ENCODE data around the gene PIEZO2.
"Not testable (repeated sequence)": the region's sequence is repeated elsewhere in the genome, so short reads cannot be mapped to it uniquely, and the experiment has no call there.

PIEZO2 gene

DNA sequence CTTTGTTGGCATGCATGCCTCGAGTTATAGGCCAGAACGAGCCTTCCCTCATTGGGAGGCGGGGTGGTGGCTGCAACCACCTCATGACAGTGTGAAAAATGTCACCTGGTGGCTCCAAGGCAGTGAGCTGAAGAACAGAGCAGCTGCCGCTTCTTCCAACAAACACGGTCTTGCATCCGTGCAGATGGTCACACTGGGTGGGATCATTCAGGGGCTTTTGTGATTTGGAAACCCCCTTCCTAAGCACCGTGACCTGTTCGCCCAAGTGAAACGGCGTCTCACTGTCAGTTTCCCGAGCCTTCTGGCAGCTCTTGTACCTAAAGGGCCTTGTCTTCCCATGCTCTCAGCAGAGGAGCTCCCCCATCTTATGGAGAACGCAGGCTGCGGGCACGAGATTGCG, 463.9 kb downstream of the PIEZO2 start:
- no peak for DNase-seq (ENCODE audit: low read depth in 2 of 2)

DNA sequence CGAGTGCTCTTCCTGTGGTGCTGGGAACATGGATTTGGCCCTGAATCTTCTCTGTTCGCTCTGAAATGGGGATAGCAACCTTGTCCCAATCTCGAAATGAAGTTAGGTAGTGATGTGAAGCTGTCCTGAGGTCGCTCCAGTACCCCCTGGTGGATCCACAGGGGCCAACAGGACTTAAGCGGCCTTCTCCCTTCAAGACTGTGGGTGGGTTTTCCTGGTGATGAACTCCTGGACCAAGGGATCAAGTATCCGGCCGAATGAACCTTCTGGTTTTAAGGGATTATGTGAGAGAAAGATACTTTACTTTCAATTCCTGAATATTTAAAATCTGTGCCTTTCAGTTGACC, 467.0 kb downstream of the PIEZO2 start:
- DNase-seq (ENCODE audit: low read depth in 2 of 2), result no peak

- no peak for DNase-seq (ENCODE audit: low read depth in 2 of 2)
These were observed 467.6 kb downstream of the PIEZO2 start for GRCh38 chr18:10681581-10682367.

- no peak for DNase-seq (ENCODE audit: low read depth in 2 of 2)
These were observed 469.1 kb downstream of the PIEZO2 start for GRCh38 chr18:10680271-10680596.

DNA sequence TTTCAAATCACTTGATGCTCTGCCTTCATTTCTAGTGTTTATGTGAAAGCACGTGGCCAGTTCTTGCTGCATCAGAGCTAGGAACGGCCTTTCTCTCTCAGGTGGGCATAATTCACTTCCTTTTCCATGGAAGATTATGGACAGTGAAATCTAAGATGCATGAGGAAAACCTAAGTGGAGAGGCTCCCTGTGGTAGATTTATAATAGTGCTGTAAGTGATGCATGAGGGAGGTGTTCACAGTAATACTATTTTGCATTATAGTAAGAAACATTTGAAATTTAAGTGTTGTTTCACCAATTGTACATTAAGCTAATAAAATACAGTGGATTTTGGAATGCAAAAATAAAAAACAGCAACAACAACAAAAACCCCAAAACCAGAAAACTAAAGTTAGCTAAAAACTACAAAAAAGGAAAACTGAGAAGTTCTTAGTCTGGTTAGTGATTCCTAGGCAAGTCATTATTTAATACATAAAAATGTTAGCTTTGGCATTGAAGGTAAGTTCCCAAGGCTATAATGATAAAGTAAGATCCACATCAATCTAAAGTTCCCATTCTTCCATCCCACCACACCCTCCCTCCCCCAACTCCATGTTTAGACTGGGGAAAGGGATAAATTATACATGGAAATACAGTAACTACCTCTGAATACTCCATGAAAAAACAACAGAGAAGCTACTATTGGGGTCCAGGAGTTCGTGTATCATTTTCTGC, 469.7 kb downstream of the PIEZO2 start:
- DNase-seq (ENCODE audit: low read depth in 2 of 2), result no peak

DNA sequence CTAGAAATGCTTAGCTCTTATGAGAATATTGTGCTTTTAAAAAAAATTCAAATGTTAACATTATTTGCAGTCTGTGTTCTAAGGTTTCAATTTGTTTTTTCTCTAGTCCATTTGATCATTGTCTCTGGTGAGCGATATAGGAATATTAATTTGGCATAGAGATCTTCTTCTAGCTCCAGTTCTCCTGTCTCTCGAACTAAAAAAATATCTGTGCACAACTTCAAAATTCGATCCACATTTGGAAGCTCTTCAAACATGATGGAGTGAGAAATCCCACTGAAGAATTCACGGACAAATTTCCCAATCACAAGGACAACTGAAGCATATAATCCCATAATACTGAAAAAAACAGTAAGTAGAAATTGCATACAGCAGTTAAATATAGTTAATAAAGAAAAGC, 477.9 kb downstream of the PIEZO2 start:
- DNase-seq (ENCODE audit: low read depth in 2 of 2), result no peak

DNA sequence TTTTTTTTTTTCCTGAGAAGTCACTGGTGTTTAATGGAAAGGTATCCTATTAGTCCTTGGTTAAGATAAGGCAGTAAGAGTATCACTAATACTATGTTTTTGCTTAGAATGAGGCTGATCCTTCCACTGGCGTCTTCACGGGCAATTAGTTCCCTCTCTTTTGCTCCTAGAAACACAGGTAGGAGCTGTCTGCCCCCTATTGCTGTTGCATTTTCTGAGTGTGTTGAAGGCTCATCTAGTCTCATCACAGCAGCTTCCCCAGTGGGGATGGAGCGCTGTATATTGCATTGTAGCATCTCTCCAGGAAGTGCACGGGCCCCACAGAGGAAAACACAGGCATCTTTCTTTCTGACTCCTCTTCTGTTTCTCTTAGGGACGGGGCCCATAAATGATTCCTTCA, 478.5 kb downstream of the PIEZO2 start:
- no peak for DNase-seq (ENCODE audit: low read depth in 2 of 2)

DNA sequence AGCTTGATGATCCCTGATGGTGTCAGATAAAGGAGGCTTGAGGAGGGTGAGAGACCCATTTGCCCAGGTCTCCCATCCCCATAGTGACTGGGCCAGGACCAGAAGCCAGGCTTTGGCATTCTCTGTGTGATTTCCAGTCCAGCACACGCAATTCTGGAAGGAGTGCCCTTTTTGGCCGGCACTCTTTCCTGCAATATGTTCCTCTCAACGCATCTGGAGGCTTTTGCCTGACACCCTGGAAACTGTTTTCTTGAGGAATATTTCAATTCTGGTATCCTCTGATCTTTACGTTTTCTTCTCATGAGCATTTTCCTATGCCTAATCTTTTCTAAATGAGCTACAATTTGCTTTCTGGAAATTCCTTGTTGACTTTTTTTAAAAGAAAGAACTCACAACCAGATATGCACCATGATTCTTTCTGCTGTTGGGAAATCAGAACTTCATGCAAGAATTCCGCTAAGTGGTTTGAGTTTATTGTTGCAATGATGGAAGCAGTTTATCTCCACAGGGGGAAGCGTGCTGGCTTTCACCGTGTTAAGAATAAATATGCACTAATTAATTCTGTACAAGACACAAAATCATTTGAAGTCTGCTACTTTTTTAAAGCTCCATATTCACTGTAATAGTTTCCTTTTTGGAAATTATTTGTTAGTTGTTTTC, 479.8 kb downstream of the PIEZO2 start:
- no peak for DNase-seq (ENCODE audit: low read depth in 2 of 2)

DNA sequence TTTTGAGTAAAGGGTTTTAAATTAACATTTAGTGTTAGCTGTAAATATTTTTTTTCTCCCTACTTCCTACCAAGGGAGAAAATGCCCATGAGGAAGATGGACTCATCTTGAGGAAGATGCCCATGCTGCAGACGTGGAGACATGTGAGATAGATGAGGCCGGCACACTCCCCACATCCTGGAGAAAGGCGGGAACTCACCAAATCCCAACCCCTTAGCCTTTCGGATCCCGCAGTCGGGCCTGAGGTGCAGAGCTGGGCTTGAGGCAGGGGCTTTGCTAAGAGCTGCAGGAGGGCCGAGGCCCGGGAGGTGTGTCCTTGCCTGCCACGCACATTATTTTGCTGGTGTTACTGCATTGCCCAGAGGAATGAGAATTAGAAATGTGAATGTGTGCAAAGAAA, 485.6 kb downstream of the PIEZO2 start:
- DNase-seq (ENCODE audit: low read depth in 2 of 2), result no peak

DNA sequence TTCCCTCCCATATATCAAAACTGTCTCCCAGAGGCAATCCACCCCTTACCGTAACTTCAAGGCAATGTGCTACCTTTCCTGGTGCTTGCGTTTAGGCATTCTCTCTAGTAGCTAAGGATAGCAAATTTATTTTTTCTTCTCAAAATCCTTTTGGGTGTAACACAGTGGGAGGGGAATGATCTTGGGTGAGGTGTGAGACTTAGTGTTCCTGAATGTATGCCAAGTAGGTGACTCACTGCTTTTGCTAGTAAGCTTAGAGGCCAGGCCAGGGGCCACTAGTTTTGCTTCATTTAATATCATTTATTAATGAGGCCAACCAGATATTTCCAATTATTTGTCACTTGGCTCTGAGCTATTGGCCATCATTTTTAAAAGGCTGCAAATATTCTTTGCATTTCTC, 488.1 kb downstream of the PIEZO2 start:
- DNase-seq (ENCODE audit: low read depth in 2 of 2), result no peak

DNA sequence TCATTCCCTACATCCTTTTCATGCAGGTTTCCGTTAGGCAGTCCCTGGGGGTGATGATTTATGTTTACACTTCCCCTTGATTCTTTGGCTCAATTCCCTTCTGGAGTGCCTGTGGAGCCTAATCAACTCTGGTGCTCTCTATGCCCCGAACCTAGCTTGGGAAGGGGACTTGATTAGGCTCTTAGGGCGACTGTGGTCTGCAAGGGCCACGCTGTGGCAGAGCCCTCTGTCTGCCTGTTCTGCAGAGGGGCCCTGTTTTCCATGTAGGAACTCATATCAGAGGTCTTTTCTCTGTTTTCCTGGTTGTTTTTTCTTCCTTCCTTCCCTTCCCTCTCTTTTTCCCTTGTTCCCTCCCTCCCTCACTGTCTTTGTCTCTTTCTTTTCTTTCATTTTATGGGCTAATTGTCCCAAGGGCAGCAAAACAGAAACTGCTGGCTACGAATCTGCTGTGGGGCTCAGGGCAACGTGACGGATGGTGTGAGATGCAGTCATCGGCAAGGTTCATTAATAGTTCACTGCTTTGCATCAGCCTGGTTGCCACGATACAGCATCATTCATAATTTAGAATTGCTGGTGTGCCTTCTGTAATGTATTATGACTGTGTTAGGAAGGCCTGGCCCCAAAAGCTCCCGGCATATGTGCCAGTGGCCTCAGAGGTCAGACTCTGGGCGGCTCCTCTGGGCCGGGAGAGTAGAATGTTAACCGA, 489.0 kb downstream of the PIEZO2 start:
- no peak for DNase-seq (ENCODE audit: low read depth in 2 of 2)

DNA sequence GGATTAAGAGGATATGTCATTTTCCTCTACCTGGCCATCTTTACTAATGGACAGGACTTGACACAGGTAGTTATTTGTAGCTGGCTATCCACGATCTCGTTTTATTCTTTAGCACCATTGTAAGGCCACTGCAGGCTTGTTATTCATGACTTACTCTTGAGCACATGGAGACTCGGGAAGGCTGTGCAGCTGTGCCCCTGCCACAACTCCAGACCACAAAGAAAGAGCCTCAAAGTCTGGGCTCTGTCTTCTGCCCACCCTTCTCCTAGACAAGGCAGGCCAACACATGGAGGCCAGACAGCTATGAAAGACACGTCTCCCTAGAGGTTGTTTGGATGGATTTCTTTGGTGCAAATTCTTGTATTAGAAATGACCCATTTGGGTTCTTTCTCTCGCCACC, 489.8 kb downstream of the PIEZO2 start:
- DNase-seq (ENCODE audit: low read depth in 2 of 2), result no peak

- no peak for DNase-seq (ENCODE audit: low read depth in 2 of 2)
These were observed 490.4 kb downstream of the PIEZO2 start for GRCh38 chr18:10659000-10659399.

- not testable (repeated sequence) for DNase-seq (ENCODE audit: low read depth in 2 of 2)
These were observed 505.4 kb downstream of the PIEZO2 start for GRCh38 chr18:10644003-10644402.

- DNase-seq (ENCODE audit: low read depth in 2 of 2), result not testable (repeated sequence)
These were observed 506.3 kb downstream of the PIEZO2 start for GRCh38 chr18:10642915-10643524.

DNA sequence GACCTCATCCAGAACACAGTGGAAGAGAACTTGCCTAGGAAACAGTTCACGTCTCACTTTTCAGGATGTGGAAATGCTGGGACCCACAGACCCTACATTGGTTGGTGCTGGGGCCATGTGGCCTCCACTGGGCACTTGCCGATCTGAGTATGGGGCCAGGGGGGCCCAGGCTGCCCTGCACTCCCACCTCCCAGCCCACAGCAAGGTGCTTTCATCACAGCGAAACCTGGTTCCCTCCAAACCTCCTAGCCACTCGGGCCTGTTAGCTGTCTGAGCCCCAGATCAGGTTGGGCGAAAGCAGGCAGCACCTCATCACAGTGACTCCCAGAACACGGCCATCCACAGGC, 510.9 kb downstream of the PIEZO2 start:
- DNase-seq (ENCODE audit: low read depth in 2 of 2), result not testable (repeated sequence)

GRCh38 chr18:10637858-10638538, 511.4 kb downstream of the PIEZO2 start:
- DNase-seq (ENCODE audit: low read depth in 2 of 2), result not testable (repeated sequence)

- not testable (repeated sequence) for DNase-seq (ENCODE audit: low read depth in 2 of 2)
These were observed 520.3 kb downstream of the PIEZO2 start for GRCh38 chr18:10629076-10629475.

DNA sequence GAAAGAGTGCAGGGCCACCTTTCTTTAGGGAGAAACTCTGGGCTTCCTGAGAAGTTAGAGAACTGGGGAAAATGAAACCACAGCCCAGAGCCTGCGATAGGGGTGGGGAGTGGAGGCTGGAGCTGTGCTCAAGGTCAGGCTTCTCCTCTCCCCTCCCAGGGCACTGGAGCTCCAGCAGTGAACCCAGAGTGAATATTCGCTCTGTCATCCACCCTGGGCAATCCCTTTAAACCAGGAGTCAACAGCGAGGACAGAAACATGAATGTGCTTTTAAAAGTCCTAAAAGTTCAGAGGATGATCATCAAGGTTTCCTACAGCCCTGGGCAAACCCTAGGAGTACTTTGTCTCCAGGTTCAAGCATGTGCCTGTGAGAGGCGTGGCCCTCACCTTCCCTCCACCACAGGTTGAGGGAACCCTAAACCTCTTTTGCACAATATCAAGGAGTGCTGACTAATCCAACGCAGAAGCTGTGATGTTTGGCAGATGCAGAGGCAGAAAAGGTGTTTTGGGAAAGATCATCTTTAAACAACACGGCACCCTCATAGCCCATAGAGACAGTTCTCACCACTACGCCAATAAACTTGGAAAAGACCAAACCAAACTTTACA, 522.7 kb downstream of the PIEZO2 start:
- DNase-seq (ENCODE audit: low read depth in 2 of 2), result not testable (repeated sequence)

DNA sequence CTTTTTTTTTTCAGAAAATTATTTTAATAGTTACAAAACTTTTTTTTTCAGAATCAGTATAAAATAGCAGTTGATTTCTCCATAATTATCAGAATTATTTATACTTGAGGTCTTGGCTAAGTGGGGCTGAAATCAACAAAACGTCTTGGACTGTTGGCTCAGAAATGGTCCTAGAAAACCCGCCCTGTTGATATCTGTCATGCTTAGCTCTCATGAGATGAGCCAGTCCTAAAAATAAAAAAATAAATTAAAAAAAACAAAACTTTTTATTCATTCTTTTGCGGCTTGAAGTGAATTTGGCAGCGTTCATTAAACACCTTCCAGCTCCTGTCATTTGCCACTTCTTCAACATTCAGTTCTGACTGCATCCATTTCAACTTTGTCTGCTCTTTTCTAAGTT, 525.8 kb downstream of the PIEZO2 start:
- DNase-seq (ENCODE audit: low read depth in 2 of 2), result not testable (repeated sequence)

DNA sequence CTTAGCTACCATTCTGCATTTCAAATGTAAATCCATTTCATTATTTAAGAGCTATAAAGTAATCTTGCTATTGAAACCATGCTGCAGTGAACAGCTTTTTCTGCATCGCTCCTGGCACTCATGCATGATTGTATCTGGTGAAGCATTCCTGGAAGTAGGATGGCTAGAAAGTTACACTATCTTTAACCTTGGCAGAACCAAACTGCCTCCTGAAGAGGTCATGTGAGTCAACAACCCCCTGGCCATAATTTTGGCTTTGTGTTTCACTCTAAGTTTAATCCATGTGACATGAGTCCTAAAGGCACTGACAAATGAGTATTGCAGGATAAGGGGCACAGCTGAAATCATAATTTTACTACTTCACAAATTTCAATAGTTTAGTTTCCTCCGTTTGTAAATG, 526.4 kb downstream of the PIEZO2 start:
- DNase-seq (ENCODE audit: low read depth in 2 of 2), result not testable (repeated sequence)
